Osteocyte (in vitro differentiated cells): ENCODE measurements around the gene CD55. TPM values are rescaled to one million over a fixed set of nuclear protein-coding genes. Genes with fewer than 3 reads are reported as not detected.

Experiments
- DNase-seq: peaks from one replicate; pipeline ENCODE4 v3.0.0; 2021; ENCODE audit warnings: mixed read lengths; ENCODE audit not compliant: unreplicated experiment; ENCODE audit errors: extremely low spot score
- H3K27ac Mint-ChIP-seq: one replicate; pipeline ENCODE4 v1.8.0; 2021; ENCODE audit warnings: mild to moderate bottlenecking, mixed read lengths; ENCODE audit not compliant: unreplicated experiment
- H3K27me3 Mint-ChIP-seq: one replicate; pipeline ENCODE4 v1.8.0; 2021; ENCODE audit warnings: mixed read lengths; ENCODE audit not compliant: unreplicated experiment
- H3K36me3 Mint-ChIP-seq: one replicate; pipeline ENCODE4 v1.8.0; 2021; ENCODE audit warnings: mixed read lengths; ENCODE audit not compliant: unreplicated experiment
- H3K4me1 Mint-ChIP-seq: one replicate; pipeline ENCODE4 v1.8.0; 2021; ENCODE audit warnings: mixed read lengths; ENCODE audit not compliant: unreplicated experiment
- H3K4me3 Mint-ChIP-seq: one replicate; pipeline ENCODE4 v1.8.0; 2021; ENCODE audit warnings: mild to moderate bottlenecking, moderate library complexity, mixed read lengths; ENCODE audit not compliant: unreplicated experiment
- H3K9me3 Mint-ChIP-seq: one replicate; pipeline ENCODE4 v1.8.0; 2021; ENCODE audit warnings: mixed read lengths; ENCODE audit not compliant: unreplicated experiment
- CTCF ChIP-seq: fragments of 200-600 bp; sonication (generic); IDR thresholded peaks from 2 replicates; pipeline ENCODE4 v1.5.0; 2021; ENCODE audit warnings: antibody characterized with exemption, mild to moderate bottlenecking, moderate library complexity
- total RNA-seq: library from RNA; stranded (reverse); gene quantifications from 2 replicates; pipeline ENCODE4 v1.2.1, GENCODE V29; 2021

CD55 gene
- total RNA-seq, 1 donor from 2014 or later, result 3.3 TPM

GRCh38 chr1:207363871-207364270, 42.4 kb downstream of the CD55 start:
- H3K4me3 Mint-ChIP-seq, result no peak overlapping the region
- H3K27ac Mint-ChIP-seq, result no peak overlapping the region
- H3K36me3 Mint-ChIP-seq, result no peaks in the 10 kb centered on the region
- no peaks in the 10 kb centered on the region for H3K27me3 Mint-ChIP-seq
- H3K4me1 Mint-ChIP-seq, result no peaks in the 10 kb centered on the region
- no peak for DNase-seq
- no peak for TF ChIP-seq CTCF
- H3K9me3 Mint-ChIP-seq, result no peaks in the 10 kb centered on the region

GRCh38 chr1:207364614-207365013, 43.1 kb downstream of the CD55 start:
- no peaks in the 10 kb centered on the region for H3K4me1 Mint-ChIP-seq
- no peak overlapping the region for H3K4me3 Mint-ChIP-seq
- no peaks in the 10 kb centered on the region for H3K36me3 Mint-ChIP-seq
- H3K27me3 Mint-ChIP-seq, result no peaks in the 10 kb centered on the region
- H3K9me3 Mint-ChIP-seq, result no peaks in the 10 kb centered on the region
- no peak for DNase-seq
- H3K27ac Mint-ChIP-seq, result no peak overlapping the region
- TF ChIP-seq CTCF, result no peak

GRCh38 chr1:207365063-207365462, 43.6 kb downstream of the CD55 start:
- H3K4me3 Mint-ChIP-seq, result no peak overlapping the region

GRCh38 chr1:207366022-207366421, 44.5 kb downstream of the CD55 start:
- Mint-ChIP-seq H3K36me3 (no peaks in the 10 kb centered on the region), H3K27me3 (no peaks in the 10 kb centered on the region), H3K27ac (no peak overlapping the region), H3K9me3 (no peaks in the 10 kb centered on the region), H3K4me3 (no peak overlapping the region), H3K4me1 (no peaks in the 10 kb centered on the region)
- no peak for DNase-seq
- no peak for TF ChIP-seq CTCF

More at GRCh38 chr1:207365063-207365462, 43.6 kb downstream of the CD55 start:
- TF ChIP-seq CTCF, result no peak
- Mint-ChIP-seq H3K4me1 (no peaks in the 10 kb centered on the region), H3K27me3 (no peaks in the 10 kb centered on the region), H3K27ac (no peak overlapping the region), H3K36me3 (no peaks in the 10 kb centered on the region), H3K9me3 (no peaks in the 10 kb centered on the region)
- no peak for DNase-seq

- Mint-ChIP-seq H3K9me3 (peaks cover 7% of the 10 kb centered on the region), H3K36me3 (no peaks in the 10 kb centered on the region), H3K27me3 (no peaks in the 10 kb centered on the region), H3K4me1 (no peaks in the 10 kb centered on the region), H3K4me3 (no peak overlapping the region), H3K27ac (no peak overlapping the region)
- DNase-seq, result no peak
- no peak for TF ChIP-seq CTCF
These were observed 67.2 kb downstream of the CD55 start for GRCh38 chr1:207388721-207389120.
